ENCODE data around the gene OR2W3.

Gene OR2W3

GRCh38 chr1:247895163-247895637 lies at the start of gene OR2W3:
Gene OR2W3 (plus strand): TSS chr1:247895587. CDS start chr1:247895587, 0 bp downstream.
- Histone ChIP-seq H3K36me3 (no peaks in the 10 kb centered on the region), H3K27ac (no peak within 1 kb of the TSS), H3K4me3 (ENCODE audit: low read depth in 1 of 2, low read length in 1 of 2) (no peak within 1 kb of the TSS), H3K9me3 (no peaks in the 10 kb centered on the region), H3K4me1 (ENCODE audit: control insufficient read depth in 1 of 2, insufficient read depth in 1 of 2, low read depth in 1 of 2, low read length in 1 of 2) (no peaks in the 10 kb centered on the region), H3K27me3 (no peaks in the 10 kb centered on the region)
- no peak for TF ChIP-seq CTCF (IDR thresholded peaks at IDR 0.05)

DNA sequence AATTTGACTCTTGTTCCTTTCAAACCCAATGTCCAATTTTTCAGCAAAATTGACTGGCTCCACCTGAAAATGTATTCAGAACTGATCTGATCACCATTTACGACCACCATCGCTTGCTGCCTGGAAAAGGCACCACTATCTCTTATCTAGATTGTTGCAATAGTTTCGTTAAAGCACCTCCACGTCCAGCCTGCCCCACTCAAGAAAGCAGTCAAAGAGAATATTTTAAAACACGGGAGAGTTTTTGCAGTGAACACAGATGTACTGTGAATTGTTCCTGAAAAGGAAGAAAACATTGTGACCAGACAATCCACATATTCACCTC lies 49.7 kb upstream of the OR2W3 start:
- no peak overlapping the region for H3K4me3 ChIP-seq (ENCODE audit: low read depth in 1 of 2, low read length in 1 of 2)
- no peaks in the 10 kb centered on the region for H3K36me3 ChIP-seq
- H3K27ac ChIP-seq, result no peak overlapping the region
- TF ChIP-seq CTCF (IDR thresholded peaks at IDR 0.05), result no peak
- no peaks in the 10 kb centered on the region for H3K4me1 ChIP-seq (ENCODE audit: control insufficient read depth in 1 of 2, insufficient read depth in 1 of 2, low read depth in 1 of 2, low read length in 1 of 2)
- no peaks in the 10 kb centered on the region for H3K9me3 ChIP-seq
- no peaks in the 10 kb centered on the region for H3K27me3 ChIP-seq

DNA sequence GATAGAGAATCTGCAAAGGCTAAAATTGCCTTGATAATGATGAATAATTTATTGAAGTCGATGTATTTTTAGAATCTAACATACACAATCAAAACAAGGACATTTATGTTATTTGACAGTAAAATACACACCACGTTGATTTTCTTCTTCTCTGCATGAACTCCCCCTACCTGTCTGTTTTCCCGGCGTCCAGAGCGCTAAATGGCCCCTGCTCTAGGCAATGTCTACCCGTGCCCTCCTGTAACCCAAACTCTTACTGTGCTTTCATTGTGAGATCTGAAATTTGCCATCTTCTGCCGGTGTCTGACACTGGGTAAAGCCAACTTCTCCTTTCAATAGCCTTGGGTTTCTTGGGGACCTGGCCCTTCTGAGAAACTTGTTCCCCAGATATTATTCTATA lies 47.0 kb upstream of the OR2W3 start:
- no peaks in the 10 kb centered on the region for H3K36me3 ChIP-seq
- no peak overlapping the region for H3K4me3 ChIP-seq (ENCODE audit: low read depth in 1 of 2, low read length in 1 of 2)
- H3K27me3 ChIP-seq, result no peaks in the 10 kb centered on the region
- no peak overlapping the region for H3K27ac ChIP-seq
- no peak for TF ChIP-seq CTCF (IDR thresholded peaks at IDR 0.05)
- H3K4me1 ChIP-seq (ENCODE audit: control insufficient read depth in 1 of 2, insufficient read depth in 1 of 2, low read depth in 1 of 2, low read length in 1 of 2), result no peaks in the 10 kb centered on the region
- no peaks in the 10 kb centered on the region for H3K9me3 ChIP-seq

- no peak for TF ChIP-seq CTCF (IDR thresholded peaks at IDR 0.05)
These were observed 45.8 kb upstream of the OR2W3 start for GRCh38 chr1:247849616-247850015.

GRCh38 chr1:247854899-247855545 lies 40.4 kb upstream of the OR2W3 start:
- no peak for TF ChIP-seq CTCF (IDR thresholded peaks at IDR 0.05)
- Histone ChIP-seq H3K4me3 (ENCODE audit: low read depth in 1 of 2, low read length in 1 of 2) (no peak overlapping the region), H3K9me3 (no peaks in the 10 kb centered on the region), H3K27ac (no peak overlapping the region), H3K36me3 (no peaks in the 10 kb centered on the region), H3K27me3 (peaks cover 53% of the 10 kb centered on the region), H3K4me1 (ENCODE audit: control insufficient read depth in 1 of 2, insufficient read depth in 1 of 2, low read depth in 1 of 2, low read length in 1 of 2) (peaks cover 9 to 10% of the 10 kb centered on the region in 2 experiments)

More at GRCh38 chr1:247849616-247850015, 45.8 kb upstream of the OR2W3 start:
- Histone ChIP-seq H3K4me3 (ENCODE audit: low read depth in 1 of 2, low read length in 1 of 2) (no peak overlapping the region), H3K9me3 (no peaks in the 10 kb centered on the region), H3K27me3 (peaks cover 3% of the 10 kb centered on the region), H3K27ac (no peak overlapping the region), H3K4me1 (ENCODE audit: control insufficient read depth in 1 of 2, insufficient read depth in 1 of 2, low read depth in 1 of 2, low read length in 1 of 2) (no peaks in the 10 kb centered on the region), H3K36me3 (no peaks in the 10 kb centered on the region)

Measured in neutrophil (primary cell).